Stimulated activated CD4-positive, alpha-beta T cell treated with anti-CD3 and anti-CD28 coated beads, TNF-alpha, amount 100 ng/mL, for 24 hours (primary cell): Measurements from ENCODE around the gene LRRC7.

Source experiments
- DNase-seq, 3 experiments: peaks; one replicate each; pipeline ENCODE4 v3.0.0-alpha.2; 2020; ENCODE audit warnings: low read depth in 3 of 3

Gene LRRC7

DNA sequence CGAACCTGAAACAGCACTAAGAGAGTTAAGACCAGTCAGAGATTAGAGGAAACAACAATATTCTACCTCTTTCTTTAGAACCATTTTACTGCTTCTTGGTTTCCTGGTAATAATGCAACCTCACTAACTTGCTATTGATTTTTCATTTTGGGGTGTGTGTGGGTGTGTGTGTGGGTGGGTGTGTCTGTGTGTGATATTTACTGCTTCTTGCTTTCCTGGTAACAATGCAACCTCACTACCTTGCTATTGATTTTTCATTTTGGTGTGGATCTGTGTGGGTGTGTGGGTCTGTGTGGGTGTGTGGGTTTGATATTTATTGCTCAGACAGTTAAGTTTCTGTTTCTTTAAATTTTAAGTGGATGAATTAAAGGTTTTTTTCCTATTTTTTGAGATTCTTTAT, 208.8 kb downstream of the LRRC7 start:
- no peak for DNase-seq

- DNase-seq, result no peak
Measured at GRCh38 chr1:69777423-69777822, 209.7 kb downstream of the LRRC7 start.

DNA sequence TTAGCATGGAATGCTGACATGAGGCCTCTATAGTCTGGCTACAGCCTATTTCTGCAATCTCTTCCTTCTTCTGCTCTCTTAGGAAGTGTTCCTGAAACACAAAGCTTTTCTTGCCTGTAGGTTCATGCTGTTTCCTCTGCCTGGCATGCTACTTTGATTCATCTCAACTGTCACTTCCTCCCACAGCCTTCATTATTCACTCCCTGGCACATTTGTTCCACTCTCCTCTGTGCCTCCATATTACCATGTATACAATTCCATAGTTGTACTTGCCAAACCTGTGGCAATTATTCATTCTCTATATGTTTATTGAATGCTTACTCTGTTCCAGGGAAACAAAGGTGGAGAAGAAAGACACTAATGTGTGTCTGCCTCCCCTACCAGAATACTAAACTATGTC, 210.2 kb downstream of the LRRC7 start:
- DNase-seq, result no peak

GRCh38 chr1:69787151-69787550, 219.4 kb downstream of the LRRC7 start:
- no peak for DNase-seq

DNA sequence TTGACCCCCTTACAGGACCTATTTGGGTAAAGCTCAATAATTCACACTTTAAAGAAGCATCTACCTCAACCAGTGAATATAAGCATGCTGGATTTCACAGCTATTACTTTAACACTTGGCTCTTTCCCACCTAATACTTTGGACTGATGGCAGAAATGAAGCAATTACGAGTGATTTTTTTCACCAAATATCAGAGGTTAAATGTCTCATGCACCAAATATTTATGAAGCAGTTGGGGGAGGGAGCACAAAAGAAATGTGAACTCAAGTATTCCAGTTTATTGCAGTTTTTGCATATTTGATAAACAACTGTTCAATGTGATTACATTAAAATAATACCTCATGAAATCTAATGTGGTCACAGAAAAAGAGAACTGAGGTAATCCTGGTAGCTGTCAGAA, 223.6 kb downstream of the LRRC7 start:
- no peak for DNase-seq

GRCh38 chr1:69794831-69795230, 227.1 kb downstream of the LRRC7 start:
- no peak for DNase-seq

- no peak for DNase-seq
Measured at GRCh38 chr1:69814926-69815325, 247.2 kb downstream of the LRRC7 start.

DNA sequence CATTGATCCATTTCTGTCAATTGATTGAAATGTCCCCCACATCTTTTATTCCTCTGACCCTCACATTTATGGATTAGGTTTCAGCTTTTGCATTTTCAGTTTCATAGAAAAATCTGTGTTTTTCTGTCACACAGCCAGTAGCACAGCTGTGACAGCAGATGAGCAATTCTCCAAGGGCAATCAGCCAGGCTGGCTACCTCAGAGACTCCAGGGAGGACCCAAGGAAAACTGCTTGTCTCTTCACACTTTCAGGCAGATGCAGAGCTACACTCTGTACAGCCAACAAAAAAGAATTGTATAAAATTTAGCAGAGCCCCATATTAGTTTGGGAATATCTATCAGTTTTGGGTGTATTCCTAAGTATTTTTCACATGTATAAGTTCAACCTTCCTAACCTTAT, 257.2 kb downstream of the LRRC7 start:
- DNase-seq, result no peak

GRCh38 chr1:69827732-69828131, 260.0 kb downstream of the LRRC7 start:
- no peak for DNase-seq

DNA sequence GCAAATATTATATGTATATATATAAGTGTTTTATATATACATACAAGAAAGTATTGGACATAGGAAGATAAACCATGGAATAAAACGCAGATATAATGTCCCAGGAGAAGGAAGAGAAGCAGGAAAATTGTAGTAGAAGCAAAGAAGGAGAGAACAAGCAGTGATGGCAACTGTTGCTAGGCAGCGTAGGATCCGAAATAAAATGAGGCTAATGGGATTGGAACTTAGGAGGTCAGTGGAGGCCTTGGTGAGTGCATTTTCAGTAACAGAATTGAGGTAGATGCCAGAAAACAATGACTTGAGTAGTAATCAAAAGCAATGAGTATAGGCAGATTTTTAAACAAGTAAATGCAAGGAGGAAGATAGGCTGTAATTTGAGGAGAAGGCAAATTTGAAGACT, 265.8 kb downstream of the LRRC7 start:
- DNase-seq, result no peak

DNA sequence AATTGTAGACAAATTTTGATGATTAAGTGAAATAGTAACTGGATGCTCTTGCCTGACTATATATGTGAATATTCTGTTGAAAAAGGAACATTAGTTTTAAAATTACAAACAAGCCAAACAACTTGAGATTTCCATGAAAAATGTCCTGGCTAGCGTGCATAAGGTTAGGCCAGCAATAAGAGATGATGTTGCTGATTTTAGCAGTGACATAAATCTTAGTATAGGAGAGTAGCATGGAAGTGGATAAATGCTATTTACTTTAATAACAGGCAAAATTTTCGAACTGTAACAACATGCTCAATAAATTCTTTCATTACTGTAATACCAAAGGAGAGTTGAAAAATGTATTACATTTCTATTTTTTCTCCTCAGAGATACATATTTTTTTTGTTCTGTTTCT, 266.6 kb downstream of the LRRC7 start:
- DNase-seq, result no peak

GRCh38 chr1:69835955-69836354, 268.2 kb downstream of the LRRC7 start:
- DNase-seq, result no peak

- no peak for DNase-seq
Measured at GRCh38 chr1:69836971-69837636, 269.4 kb downstream of the LRRC7 start.

DNA sequence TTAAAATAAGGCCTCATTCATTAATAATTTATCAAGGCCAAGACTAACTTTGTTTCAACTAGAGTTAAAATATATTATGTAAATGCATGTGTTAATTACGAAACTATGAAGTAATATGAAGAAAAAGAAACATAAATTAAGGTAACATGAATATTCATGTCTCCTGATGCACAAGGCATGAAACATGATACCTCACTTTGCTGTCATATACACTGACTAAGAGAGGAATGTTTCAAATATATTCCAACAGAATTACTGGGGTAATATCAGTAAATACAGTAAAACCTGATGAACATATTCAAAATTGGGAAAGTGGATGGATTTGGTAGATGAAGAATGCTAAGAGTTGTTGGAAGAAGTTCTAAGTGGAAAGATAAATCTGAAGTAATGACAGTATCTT, 274.6 kb downstream of the LRRC7 start:
- no peak for DNase-seq

- no peak for DNase-seq
Measured at GRCh38 chr1:69845655-69846054, 277.9 kb downstream of the LRRC7 start.

DNA sequence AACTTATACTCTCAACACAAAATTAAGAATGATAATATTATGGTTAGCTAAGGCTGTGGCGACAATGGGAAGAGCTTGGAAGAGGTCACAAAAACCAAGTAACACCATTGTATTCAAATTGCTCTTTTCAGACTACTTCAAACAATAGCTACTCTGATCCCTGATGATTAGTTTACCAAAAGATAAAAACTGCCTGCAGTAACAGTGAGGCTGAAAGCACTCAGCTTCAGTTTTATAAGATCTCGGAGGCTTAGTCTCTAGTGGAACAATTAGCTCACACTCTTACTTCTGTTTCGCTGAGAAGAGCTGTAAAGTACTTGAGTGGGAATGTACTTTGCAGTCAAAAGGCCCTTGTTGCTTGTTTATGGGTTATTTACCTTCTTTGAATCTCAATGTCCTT, 278.5 kb downstream of the LRRC7 start:
- DNase-seq, result no peak

- DNase-seq, result no peak
Measured at GRCh38 chr1:69847670-69848069, 279.9 kb downstream of the LRRC7 start.

DNA sequence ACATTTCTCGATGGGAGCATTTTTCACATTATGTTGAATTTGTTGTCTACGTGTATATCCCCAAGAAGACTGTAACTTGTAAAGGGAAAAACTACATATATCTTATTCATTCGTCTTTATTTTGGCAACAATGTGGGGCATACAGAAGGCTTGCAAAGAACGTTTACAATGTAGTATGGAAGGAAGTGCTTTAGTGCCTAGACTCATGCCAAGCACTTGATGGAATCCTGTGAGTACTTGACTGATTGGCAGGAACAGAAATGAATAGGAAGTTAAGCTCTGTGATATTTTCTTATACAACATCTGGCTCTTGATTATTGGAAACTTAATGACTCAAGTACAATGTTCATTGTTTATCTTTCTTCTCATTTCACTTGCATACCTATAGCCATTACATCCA, 284.4 kb downstream of the LRRC7 start:
- DNase-seq, result no peak

GRCh38 chr1:69852706-69853105, 285.0 kb downstream of the LRRC7 start:
- DNase-seq, result no peak

GRCh38 chr1:69858534-69858933, 290.8 kb downstream of the LRRC7 start:
- no peak for DNase-seq

GRCh38 chr1:69861641-69862040, 293.9 kb downstream of the LRRC7 start:
- no peak for DNase-seq

GRCh38 chr1:69862906-69863305, 295.2 kb downstream of the LRRC7 start:
- DNase-seq, result no peak

DNA sequence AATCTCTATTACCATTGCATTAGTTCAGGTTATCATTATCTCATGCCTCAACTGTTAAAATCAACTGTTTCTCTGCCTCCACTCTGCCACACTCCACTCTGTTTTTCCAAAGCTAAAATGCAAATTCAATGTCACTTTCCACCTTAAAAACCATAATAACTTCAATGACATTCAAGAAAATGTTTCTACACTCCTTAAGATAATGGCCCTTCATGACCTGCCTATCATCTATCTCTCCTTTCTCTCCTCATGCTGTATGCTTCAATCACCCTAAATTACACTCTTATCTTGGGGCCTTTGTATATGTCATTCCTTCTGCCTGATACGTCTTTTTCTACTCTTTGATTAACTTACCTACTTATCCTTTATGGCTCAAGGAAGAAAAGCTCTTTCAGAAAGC, 296.0 kb downstream of the LRRC7 start:
- no peak for DNase-seq

DNA sequence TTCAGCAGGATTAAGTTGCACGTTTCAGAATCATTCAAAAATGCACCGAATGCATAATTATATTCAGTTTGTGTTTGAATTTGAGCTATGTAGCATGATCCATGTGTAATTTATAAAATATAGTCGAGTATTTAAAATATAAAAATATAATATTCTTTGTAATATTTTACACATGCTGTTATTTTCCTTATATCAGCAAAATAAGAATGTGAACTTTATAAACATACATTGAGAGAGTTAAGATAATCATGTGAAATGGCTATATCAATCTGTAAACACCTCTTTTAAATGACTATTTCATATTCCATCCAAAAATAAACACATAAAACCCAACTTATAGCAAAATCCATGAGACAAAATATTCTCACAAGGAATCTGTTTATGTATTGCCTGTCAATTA, 303.7 kb downstream of the LRRC7 start:
- no peak for DNase-seq
